ENCODE data around the gene NACC1.

DNA sequence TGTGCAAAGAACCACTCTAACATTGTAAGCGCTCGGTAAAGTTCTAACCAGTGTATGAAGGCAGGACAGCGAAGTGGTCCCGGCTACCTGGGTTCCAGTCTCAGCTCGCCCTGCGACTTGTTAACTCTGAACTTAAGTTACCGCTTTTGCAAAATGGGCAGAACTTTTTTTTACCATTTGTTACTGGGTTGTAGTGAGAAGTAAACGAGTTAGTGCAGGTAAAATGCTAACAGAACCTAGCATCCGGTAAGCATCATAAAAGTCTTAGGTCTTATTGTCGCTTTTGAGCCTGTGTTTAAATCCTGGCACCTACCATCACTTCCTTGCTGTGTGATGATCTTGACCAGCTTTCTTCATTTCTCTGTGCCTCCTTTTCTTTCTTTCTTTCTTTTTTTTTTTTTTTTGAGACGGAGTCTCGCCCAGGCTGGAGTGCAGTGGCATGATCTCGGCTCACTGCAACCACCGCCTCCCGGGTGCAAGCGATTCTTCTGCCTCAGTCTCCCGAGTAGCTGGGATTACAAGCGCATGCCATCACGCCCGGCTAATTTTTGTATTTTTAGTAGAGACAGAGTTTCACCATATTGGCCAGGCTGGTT, 790 bp upstream of the NACC1 start:
- TF ChIP-seq, protein P1, sequence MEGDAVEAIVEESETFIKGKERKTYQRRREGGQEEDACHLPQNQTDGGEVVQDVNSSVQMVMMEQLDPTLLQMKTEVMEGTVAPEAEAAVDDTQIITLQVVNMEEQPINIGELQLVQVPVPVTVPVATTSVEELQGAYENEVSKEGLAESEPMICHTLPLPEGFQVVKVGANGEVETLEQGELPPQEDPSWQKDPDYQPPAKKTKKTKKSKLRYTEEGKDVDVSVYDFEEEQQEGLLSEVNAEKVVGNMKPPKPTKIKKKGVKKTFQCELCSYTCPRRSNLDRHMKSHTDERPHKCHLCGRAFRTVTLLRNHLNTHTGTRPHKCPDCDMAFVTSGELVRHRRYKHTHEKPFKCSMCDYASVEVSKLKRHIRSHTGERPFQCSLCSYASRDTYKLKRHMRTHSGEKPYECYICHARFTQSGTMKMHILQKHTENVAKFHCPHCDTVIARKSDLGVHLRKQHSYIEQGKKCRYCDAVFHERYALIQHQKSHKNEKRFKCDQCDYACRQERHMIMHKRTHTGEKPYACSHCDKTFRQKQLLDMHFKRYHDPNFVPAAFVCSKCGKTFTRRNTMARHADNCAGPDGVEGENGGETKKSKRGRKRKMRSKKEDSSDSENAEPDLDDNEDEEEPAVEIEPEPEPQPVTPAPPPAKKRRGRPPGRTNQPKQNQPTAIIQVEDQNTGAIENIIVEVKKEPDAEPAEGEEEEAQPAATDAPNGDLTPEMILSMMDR (IDR thresholded peaks at IDR 0.05; ENCODE audit: low read depth, low read length, missing input control): no peak
- TF ChIP-seq SP1 (IDR thresholded peaks at IDR 0.05) (no peak), YY1 (IDR thresholded peaks at IDR 0.05) (no peak), RXRA (IDR thresholded peaks at IDR 0.05) (no peak), RAD21 (IDR thresholded peaks at IDR 0.05) (no peak), JUND (IDR thresholded peaks at IDR 0.05) (no peak), TAF1 (conservative IDR thresholded peaks at IDR 0.05) (no peak), GABPA (IDR thresholded peaks at IDR 0.05 in 1 of 2, conservative IDR thresholded peaks at IDR 0.05 in 1 of 2) (no peak)
- TF ChIP-seq, protein P2, sequence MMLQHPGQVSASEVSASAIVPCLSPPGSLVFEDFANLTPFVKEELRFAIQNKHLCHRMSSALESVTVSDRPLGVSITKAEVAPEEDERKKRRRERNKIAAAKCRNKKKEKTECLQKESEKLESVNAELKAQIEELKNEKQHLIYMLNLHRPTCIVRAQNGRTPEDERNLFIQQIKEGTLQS (IDR thresholded peaks at IDR 0.05): no peak
- TF ChIP-seq, protein P3, sequence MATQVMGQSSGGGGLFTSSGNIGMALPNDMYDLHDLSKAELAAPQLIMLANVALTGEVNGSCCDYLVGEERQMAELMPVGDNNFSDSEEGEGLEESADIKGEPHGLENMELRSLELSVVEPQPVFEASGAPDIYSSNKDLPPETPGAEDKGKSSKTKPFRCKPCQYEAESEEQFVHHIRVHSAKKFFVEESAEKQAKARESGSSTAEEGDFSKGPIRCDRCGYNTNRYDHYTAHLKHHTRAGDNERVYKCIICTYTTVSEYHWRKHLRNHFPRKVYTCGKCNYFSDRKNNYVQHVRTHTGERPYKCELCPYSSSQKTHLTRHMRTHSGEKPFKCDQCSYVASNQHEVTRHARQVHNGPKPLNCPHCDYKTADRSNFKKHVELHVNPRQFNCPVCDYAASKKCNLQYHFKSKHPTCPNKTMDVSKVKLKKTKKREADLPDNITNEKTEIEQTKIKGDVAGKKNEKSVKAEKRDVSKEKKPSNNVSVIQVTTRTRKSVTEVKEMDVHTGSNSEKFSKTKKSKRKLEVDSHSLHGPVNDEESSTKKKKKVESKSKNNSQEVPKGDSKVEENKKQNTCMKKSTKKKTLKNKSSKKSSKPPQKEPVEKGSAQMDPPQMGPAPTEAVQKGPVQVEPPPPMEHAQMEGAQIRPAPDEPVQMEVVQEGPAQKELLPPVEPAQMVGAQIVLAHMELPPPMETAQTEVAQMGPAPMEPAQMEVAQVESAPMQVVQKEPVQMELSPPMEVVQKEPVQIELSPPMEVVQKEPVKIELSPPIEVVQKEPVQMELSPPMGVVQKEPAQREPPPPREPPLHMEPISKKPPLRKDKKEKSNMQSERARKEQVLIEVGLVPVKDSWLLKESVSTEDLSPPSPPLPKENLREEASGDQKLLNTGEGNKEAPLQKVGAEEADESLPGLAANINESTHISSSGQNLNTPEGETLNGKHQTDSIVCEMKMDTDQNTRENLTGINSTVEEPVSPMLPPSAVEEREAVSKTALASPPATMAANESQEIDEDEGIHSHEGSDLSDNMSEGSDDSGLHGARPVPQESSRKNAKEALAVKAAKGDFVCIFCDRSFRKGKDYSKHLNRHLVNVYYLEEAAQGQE (IDR thresholded peaks at IDR 0.05): no peak
